Mucosa of stomach (tissue), 1 donor: Measurements from ENCODE around the gene ASCL5.

Experiments used
- H3K27me3 ChIP-seq: one replicate; pipeline ENCODE4 v1.7.0; 2013; ENCODE audit warnings: mild to moderate bottlenecking, low read length; ENCODE audit not compliant: control insufficient read depth, insufficient read depth
- H3K36me3 ChIP-seq: one replicate; pipeline ENCODE4 v1.7.0; 2013; ENCODE audit warnings: low read length; ENCODE audit not compliant: control insufficient read depth, insufficient read depth
- H3K4me1 ChIP-seq: one replicate; pipeline ENCODE4 v1.7.0; 2013; ENCODE audit warnings: mild to moderate bottlenecking, low read length; ENCODE audit not compliant: control insufficient read depth, insufficient read depth
- H3K4me3 ChIP-seq: one replicate; pipeline ENCODE4 v1.7.0; 2013; ENCODE audit warnings: low read length
- H3K9ac ChIP-seq: one replicate; pipeline ENCODE4 v1.7.0; 2013; ENCODE audit warnings: mild to moderate bottlenecking, low read length, moderate library complexity
- H3K9me3 ChIP-seq: one replicate; pipeline ENCODE4 v1.7.0; 2013; ENCODE audit warnings: mild to moderate bottlenecking, low read length, moderate library complexity; ENCODE audit not compliant: control insufficient read depth
- donor health status: Pancreatic carcinoma.

ASCL5 gene

DNA sequence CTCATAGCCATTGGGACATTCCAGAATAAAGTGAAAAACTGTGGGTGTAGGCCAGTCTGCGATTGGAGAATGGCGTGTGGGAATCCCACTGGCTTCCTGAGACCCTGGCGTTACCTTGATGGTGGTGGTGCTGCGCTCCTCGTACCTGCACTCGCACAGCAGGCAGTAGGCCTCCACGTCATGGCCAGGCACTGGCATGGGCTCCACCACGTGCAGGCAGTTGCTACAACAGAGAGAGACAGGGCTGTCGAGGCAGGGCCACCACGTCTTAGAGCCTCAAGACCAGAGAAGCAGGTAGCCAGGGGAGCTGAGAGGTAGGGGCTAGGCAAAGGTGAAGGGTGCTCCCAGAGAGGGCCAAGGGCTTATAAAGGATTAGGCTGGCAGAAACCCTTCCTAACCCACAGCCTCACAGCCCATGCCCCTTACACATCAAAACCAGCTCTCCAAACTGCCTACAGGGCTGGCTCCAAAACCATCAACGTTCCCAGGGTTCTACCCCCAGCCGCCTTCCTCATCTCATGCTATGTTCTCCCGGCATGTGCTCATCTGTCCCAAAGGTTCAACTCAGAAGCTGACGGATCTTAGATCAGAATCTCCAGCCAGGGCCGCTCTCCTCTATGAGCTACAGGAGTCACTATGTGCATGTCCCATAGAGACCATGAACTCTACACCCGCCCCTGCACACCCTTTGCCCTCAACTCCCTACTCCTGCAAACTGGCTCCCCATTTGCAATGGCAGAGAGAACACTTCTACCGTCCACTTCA, 19.8 kb upstream of the ASCL5 start:
- H3K36me3 ChIP-seq = no peaks in the 10 kb centered on the region
- H3K9me3 ChIP-seq = no peaks in the 10 kb centered on the region
- no peak overlapping the region for H3K4me3 ChIP-seq
- no peaks in the 10 kb centered on the region for H3K27me3 ChIP-seq
- H3K9ac ChIP-seq = no peak overlapping the region
- H3K4me1 ChIP-seq = peaks cover 12% of the 10 kb centered on the region

DNA sequence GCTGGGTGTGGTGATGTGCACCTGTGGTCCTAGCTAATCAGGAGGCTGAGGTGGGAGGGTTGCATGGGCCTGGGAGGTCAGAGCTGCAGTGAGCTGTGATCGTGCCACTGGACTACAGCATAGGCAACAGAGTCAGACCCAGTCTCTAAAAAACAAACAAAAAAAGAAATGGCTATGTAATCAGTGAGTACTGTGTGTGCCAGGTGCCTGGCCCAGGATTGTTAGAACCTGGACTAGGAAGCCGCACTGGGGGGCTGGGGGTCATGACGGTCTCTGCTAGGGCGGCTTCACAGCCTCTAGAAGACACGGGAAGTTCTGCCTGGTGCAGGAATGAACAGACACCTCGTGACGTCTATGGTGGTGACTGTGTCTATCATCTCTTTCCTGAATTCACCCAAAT, 18.8 kb upstream of the ASCL5 start:
- Histone ChIP-seq H3K36me3 (no peaks in the 10 kb centered on the region), H3K9ac (no peak overlapping the region), H3K27me3 (no peaks in the 10 kb centered on the region), H3K4me3 (no peak overlapping the region), H3K9me3 (no peaks in the 10 kb centered on the region), H3K4me1 (peaks cover 11% of the 10 kb centered on the region)

DNA sequence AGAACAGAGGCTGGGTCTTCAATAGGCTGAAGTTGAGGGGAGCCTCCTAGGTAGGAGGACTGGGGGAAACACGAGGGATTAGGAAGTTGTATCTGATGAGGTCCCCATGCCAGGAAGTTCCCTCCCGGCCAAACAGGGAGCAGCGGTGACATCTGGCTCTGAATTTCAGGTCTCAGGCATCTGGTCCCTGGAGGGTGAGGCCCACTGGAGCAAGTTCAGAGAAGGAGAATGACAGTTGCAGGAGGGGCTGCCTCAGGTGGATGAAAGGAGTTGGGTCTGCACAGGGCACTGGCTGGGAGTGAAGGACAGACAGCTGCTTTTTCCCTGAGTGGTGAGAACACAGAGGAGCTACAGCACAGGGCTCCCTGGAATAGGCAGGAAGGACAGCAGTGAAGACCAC, 18.1 kb upstream of the ASCL5 start:
- Histone ChIP-seq H3K9ac (no peak overlapping the region), H3K4me1 (peaks cover 4% of the 10 kb centered on the region), H3K36me3 (no peaks in the 10 kb centered on the region), H3K9me3 (no peaks in the 10 kb centered on the region), H3K27me3 (no peaks in the 10 kb centered on the region), H3K4me3 (no peak overlapping the region)

DNA sequence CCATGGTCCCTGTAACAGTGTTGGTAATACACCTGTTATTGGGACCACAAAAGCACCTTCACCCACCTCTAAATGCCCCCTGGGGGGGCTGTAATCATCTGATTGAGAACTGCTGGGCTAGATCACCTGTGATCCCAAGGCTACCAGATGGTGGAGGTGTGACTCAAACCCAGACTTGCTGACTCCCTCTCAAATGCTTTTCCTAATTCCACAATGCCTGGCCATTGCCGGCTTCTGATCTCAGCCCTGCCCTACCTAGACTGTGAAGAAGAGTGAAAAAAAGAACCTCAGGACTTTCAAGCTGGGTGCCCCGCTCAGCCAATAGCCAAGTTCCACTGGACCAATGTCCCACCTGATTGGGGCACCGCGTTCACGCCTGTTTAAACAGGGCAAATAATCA, 17.7 kb upstream of the ASCL5 start:
- H3K9ac ChIP-seq = no peak overlapping the region
- no peak overlapping the region for H3K4me3 ChIP-seq
- no peaks in the 10 kb centered on the region for H3K4me1 ChIP-seq
- H3K9me3 ChIP-seq = no peaks in the 10 kb centered on the region
- H3K27me3 ChIP-seq = no peaks in the 10 kb centered on the region
- no peaks in the 10 kb centered on the region for H3K36me3 ChIP-seq

DNA sequence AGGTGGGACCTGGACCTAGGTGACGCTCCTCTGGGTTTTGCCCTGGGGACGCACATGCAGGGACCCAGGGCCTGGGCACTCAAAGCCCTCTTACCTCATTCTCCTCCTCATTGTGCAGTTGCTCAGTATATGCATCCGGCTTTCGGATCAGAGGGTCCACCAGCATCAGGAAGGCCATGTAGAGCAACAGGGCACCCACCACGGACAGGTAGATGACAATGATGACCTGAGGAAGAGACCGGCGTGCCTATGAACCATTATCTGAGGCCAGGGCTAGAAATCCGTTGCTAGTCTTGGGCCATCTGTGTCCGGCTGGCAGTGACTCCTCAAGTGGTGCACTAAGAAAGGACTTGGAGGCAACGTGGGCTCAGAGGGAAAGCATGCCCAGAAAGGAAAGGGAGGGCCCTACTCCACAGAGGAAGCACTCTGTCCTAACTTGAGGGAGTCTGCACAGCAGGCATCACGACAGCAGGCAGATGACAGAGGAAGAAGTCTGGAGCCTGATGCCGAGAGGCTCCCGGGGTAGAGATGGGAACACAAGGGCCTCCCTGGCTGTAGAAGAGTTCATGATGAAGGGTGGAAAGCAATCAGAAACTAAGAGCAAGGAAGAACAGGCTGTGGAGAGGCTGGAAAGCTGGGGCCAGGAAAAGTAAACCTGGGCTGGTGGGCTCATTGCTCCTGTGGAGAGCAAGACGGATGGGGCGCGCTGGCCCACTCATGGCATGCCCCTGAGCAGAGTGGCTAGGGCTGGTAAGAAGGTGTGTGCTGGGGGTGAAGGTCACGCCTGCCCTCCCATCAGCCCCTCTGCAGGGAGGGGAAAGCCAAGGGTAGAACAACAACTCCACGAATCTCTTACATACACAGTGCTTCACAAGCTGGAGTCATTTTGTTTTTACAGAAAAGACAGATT, 17.0 kb upstream of the ASCL5 start:
- Histone ChIP-seq H3K9me3 (no peaks in the 10 kb centered on the region), H3K36me3 (no peaks in the 10 kb centered on the region), H3K27me3 (no peaks in the 10 kb centered on the region), H3K4me1 (no peaks in the 10 kb centered on the region), H3K4me3 (no peak overlapping the region), H3K9ac (no peak overlapping the region)

DNA sequence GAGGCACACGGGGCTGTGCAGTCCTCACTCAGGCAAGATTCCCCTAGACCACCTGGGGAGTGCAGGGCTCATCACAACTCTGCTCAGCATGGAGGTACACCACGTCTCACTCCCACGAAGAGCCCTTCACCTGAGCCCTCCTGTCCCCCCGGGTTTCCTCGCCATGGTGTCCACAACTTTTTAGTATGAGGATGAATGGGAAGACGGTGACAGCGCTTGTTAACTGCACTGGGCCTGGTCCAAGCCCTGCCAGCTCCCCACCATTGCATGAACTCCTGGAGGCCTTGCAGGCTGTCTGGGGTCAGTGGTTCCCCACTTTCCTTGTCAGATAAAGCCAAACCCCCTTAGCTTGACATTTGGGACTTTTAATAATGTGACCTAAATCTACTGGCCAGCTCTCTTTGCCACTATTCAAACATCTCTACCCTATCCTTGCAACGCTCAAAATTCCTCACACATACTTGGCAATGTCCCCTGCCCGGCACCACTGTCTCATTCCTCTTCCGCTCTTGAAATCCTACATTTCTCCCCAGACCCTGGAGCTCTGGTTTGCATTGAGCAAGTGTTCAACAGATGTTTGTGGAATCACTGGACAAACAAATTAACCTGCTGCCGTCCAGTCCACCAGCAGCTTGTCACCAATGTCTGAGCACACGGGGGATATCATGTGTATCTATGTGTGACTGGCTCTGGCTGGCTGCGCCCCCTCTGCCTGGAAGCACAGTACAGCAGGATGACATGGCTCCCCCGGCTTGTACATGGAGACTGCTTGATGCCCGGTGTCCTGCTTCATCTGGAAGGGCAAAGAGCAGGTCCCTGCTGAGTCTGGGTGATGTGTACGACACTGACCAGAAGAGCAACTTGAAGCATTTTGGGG, 16.1 kb upstream of the ASCL5 start:
- Histone ChIP-seq H3K27me3 (no peaks in the 10 kb centered on the region), H3K9me3 (no peaks in the 10 kb centered on the region), H3K36me3 (no peaks in the 10 kb centered on the region), H3K9ac (no peak overlapping the region), H3K4me1 (peaks cover 7% of the 10 kb centered on the region), H3K4me3 (no peak overlapping the region)

DNA sequence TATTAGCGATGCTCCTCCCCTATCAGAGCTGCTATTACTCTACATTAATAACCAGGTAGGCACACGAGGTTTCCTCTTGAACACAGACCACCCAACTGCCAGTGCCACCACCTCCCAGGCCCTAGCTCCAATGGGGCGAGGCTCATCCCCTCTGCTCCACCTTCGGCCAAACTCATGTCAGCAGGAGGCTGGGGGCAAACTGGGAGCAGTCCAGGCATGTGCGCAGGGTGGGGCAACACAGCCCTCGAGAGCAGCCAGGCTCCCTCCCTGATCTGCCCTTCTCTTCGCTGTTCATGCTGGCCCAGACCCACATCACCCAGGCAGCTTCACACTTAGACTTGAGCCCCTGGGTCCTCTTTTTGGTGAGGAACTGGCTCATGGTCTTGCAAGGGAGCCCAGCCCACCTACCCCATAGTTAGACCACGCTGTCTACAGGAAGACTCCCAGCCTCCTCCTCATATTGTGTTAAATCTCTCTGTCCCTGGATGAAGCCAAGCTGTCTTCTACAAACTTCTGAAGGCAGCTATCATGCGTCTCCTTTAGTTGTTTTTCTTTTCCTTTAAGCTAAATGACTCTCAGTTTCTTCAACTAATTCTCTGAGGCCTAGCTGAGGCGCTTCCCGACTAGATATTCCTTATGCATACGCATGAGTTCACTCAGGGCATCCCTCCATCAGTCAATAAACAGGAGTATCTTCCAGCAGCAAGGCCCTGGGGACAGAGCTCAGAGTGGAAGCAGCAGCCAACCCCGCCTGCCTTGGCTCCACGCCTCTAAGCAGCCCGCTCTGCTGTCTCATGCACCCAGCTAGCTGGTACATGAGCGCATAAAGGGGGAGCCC, 15.2 kb upstream of the ASCL5 start:
- Histone ChIP-seq H3K4me3 (no peak overlapping the region), H3K9me3 (no peaks in the 10 kb centered on the region), H3K27me3 (no peaks in the 10 kb centered on the region), H3K36me3 (no peaks in the 10 kb centered on the region), H3K9ac (no peak overlapping the region), H3K4me1 (peaks cover 14% of the 10 kb centered on the region)

DNA sequence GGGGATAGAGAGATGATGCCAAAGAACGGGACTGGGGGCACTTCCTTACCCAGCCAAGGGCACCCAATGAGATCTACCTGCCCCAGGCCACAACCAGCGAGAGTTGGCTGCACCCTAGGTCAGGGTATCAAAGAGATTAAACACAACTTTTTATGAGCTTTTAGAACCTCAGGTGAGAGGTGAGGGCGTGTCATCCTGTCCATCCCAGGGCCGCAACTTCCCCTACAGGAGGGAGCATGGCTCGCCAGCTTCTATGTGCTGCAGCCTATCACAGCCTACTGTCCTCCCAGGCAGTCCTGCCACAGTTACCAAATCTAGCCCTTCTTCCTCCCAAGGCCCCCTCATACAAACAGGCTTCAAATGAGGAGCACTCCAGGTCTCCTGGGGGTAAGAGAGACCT, 14.4 kb upstream of the ASCL5 start:
- Histone ChIP-seq H3K4me3 (no peak overlapping the region), H3K9ac (no peak overlapping the region), H3K9me3 (no peaks in the 10 kb centered on the region), H3K4me1 (peaks cover 22% of the 10 kb centered on the region), H3K27me3 (no peaks in the 10 kb centered on the region), H3K36me3 (no peaks in the 10 kb centered on the region)

DNA sequence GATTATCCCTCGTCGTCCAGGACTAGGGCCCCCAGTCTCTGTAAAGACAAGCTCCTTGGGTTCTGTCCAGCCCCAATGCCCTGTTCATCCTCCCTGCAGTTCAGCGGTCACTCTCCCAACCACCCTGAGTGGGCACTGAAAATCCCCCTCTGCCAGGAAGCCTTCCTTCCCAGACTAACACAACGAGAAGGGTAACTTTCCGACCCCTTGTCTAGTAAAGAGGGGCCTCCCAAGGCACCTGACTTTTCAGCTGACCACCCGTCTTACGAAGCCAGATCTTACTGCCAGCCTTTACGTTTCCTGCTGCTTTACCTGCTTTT, 13.9 kb upstream of the ASCL5 start:
- Histone ChIP-seq H3K27me3 (no peaks in the 10 kb centered on the region), H3K4me3 (no peak overlapping the region), H3K36me3 (no peaks in the 10 kb centered on the region), H3K9me3 (no peaks in the 10 kb centered on the region), H3K4me1 (peaks cover 24% of the 10 kb centered on the region), H3K9ac (no peak overlapping the region)

DNA sequence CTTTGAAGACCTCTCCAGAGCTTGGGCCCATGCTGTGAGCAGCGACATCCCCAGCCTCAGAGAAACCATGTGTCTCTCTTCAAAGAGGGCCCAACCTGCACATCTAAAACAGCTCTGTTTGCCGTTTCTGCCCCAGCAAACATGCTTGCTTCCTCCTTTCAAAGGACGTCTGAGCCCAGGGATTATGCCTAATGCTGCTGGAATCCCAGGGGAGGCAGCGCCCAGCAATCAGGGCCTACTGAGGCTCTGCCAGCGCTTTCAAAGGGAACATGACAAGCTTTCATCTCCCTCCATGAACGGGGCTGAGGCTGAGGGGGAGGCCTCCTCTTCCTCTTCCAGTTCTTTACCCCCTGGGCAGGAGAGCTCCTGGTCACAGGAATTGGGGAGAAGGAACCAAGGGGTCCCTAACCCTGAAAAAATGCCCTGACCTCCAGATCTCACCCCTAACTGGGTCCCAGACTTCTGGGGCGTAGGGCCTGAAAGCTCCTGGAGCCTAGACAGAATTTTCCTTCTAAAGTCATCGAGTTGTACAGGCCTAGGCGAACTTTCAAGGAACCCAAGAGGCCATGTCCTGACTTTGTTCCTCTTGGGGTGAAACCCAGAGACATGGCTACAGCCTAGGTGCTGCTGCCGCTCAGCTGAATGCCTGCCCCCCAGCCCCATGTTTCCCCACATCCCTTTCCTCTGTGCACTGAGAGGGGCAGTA, 13.4 kb upstream of the ASCL5 start:
- no peaks in the 10 kb centered on the region for H3K27me3 ChIP-seq
- no peaks in the 10 kb centered on the region for H3K9me3 ChIP-seq
- peaks cover 24% of the 10 kb centered on the region for H3K4me1 ChIP-seq
- no peak overlapping the region for H3K9ac ChIP-seq
- no peaks in the 10 kb centered on the region for H3K36me3 ChIP-seq
- H3K4me3 ChIP-seq = no peak overlapping the region

DNA sequence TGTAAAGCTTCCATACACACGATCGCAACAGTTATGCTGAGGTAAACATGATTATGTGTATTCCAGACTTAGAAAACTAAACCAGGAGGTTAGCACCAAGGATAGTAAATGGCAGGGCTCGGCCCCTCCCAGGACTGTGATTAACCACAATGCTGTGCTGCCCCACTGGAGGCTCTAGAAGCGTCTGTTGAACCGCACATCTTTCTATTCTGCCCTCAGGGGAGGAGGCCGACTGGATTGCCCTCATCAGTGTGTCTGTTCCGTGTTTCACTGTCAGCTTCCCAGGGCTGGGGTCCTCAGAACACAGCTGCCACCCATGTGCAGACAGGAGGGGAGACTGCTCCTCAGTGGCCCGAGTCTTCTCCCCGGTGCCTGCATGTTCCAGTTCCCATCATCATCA, 12.8 kb upstream of the ASCL5 start:
- peaks cover 24% of the 10 kb centered on the region for H3K4me1 ChIP-seq
- no peaks in the 10 kb centered on the region for H3K27me3 ChIP-seq
- H3K4me3 ChIP-seq = no peak overlapping the region
- no peak overlapping the region for H3K9ac ChIP-seq
- H3K9me3 ChIP-seq = no peaks in the 10 kb centered on the region
- no peaks in the 10 kb centered on the region for H3K36me3 ChIP-seq
